ENCODE data around the gene GPR37L1.

Gene GPR37L1

GRCh38 chr1:202156590-202156989 lies 33.9 kb downstream of the GPR37L1 start:
- no peak for TF ChIP-seq EZH2phosphoT487 (IDR thresholded peaks at IDR 0.05; ENCODE audit: borderline replicate concordance)
- TF ChIP-seq, protein P1, sequence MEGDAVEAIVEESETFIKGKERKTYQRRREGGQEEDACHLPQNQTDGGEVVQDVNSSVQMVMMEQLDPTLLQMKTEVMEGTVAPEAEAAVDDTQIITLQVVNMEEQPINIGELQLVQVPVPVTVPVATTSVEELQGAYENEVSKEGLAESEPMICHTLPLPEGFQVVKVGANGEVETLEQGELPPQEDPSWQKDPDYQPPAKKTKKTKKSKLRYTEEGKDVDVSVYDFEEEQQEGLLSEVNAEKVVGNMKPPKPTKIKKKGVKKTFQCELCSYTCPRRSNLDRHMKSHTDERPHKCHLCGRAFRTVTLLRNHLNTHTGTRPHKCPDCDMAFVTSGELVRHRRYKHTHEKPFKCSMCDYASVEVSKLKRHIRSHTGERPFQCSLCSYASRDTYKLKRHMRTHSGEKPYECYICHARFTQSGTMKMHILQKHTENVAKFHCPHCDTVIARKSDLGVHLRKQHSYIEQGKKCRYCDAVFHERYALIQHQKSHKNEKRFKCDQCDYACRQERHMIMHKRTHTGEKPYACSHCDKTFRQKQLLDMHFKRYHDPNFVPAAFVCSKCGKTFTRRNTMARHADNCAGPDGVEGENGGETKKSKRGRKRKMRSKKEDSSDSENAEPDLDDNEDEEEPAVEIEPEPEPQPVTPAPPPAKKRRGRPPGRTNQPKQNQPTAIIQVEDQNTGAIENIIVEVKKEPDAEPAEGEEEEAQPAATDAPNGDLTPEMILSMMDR (conservative IDR thresholded peaks at IDR 0.05; ENCODE audit: low read length) = no peak
- H3K4me2 ChIP-seq (ENCODE audit: low read depth, low read length, poor library complexity, severe bottlenecking) = peak overlapping the region; percentile 96
- H3K79me2 ChIP-seq (ENCODE audit: insufficient read depth, low read length) = peaks cover 95% of the 10 kb centered on the region

GRCh38 chr1:202157945-202158344 lies 35.2 kb downstream of the GPR37L1 start:
- no peaks in the 10 kb centered on the region for H3K9me3 ChIP-seq (ENCODE audit: insufficient read depth, low read depth, low read length)
- no peak overlapping the region for H2AFZ ChIP-seq (ENCODE audit: low read length)
- peaks cover 89% of the 10 kb centered on the region for H3K79me2 ChIP-seq (ENCODE audit: insufficient read depth, low read length)
- H4K20me1 ChIP-seq (ENCODE audit: insufficient read depth, low read length, poor library complexity, severe bottlenecking) = peaks cover 61% of the 10 kb centered on the region
- peaks cover 40% of the 10 kb centered on the region for H3K36me3 ChIP-seq (ENCODE audit: insufficient read depth, low read length)
- peak overlapping the region; percentile 96 for H3K4me2 ChIP-seq (ENCODE audit: low read depth, low read length, poor library complexity, severe bottlenecking)
- peaks cover 10% of the 10 kb centered on the region for H3F3A ChIP-seq (ENCODE audit: low read depth)
- no peaks in the 10 kb centered on the region for H3K27me3 ChIP-seq (ENCODE audit: insufficient read depth, low read length, poor library complexity, severe bottlenecking)
- H3K9me2 ChIP-seq (replicated peaks; ENCODE audit: low read depth, low read length) = no peaks in the 10 kb centered on the region
- peak overlapping the region; percentile 98 for H3K4me3 ChIP-seq (ENCODE audit: low read length, poor library complexity, severe bottlenecking)
- no peak for TF ChIP-seq EZH2phosphoT487 (IDR thresholded peaks at IDR 0.05; ENCODE audit: borderline replicate concordance)
- TF ChIP-seq, protein P1 (conservative IDR thresholded peaks at IDR 0.05; ENCODE audit: low read length) = no peak
- H3K9ac ChIP-seq (ENCODE audit: low read depth, low read length, poor library complexity, severe bottlenecking) = peak overlapping the region; percentile 100
- peaks cover 71% of the 10 kb centered on the region for H3K4me1 ChIP-seq (ENCODE audit: insufficient read depth, low read length, poor library complexity, severe bottlenecking)

More at GRCh38 chr1:202156590-202156989, 33.9 kb downstream of the GPR37L1 start:
- no peak overlapping the region for H2AFZ ChIP-seq (ENCODE audit: low read length)
- H3K4me1 ChIP-seq (ENCODE audit: insufficient read depth, low read length, poor library complexity, severe bottlenecking) = peaks cover 69% of the 10 kb centered on the region
- peak overlapping the region; percentile 98 for H3K4me3 ChIP-seq (ENCODE audit: low read length, poor library complexity, severe bottlenecking)
- no peaks in the 10 kb centered on the region for H3K9me2 ChIP-seq (replicated peaks; ENCODE audit: low read depth, low read length)
- H3K9me3 ChIP-seq (ENCODE audit: insufficient read depth, low read depth, low read length) = no peaks in the 10 kb centered on the region
- H3K9ac ChIP-seq (ENCODE audit: low read depth, low read length, poor library complexity, severe bottlenecking) = peak overlapping the region; percentile 100
- H3K27me3 ChIP-seq (ENCODE audit: insufficient read depth, low read length, poor library complexity, severe bottlenecking) = no peaks in the 10 kb centered on the region
- H4K20me1 ChIP-seq (ENCODE audit: insufficient read depth, low read length, poor library complexity, severe bottlenecking) = peaks cover 68% of the 10 kb centered on the region
- peaks cover 7% of the 10 kb centered on the region; the same call in 1 of the 2 replicates for H3F3A ChIP-seq (ENCODE audit: low read depth)
- H3K36me3 ChIP-seq (ENCODE audit: insufficient read depth, low read length) = peaks cover 54% of the 10 kb centered on the region

DNA sequence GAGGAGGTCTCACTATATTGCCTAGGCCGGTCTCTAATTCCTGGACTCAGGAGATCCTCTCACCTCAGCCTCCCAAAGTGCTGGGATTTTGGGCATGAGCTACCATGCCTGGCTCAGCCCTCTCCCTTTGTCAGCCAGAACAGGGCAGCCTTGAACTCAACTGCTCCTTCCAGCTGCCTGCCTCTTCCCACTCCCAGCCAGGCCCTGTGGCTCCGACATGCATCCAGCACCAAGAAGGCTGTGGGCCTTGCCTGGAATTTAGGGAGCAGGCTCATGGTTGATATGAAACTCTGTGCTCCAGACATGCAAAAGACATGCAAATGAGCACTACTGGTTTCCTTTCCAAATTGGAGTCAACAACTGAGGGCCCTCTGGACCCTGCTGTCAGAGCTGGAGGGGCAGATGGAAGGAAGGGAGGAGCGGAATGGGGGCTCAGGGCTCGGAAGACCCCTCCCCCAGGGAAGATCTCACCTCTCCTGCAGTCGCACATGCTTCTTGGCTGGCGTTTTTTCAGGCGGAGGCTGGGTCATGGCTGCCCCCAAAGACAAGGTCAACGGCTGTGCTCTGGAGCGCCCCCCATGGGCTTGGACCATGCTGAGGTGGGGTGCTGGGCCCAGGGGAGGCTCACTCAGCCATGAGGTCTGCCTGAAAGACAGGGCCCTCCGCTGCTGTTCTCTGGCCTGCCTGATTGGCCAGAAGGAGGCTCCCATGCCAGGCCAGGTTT lies 36.3 kb downstream of the GPR37L1 start:
- Histone ChIP-seq H2AFZ (ENCODE audit: low read length) (no peak overlapping the region), H3K36me3 (ENCODE audit: insufficient read depth, low read length) (peaks cover 30% of the 10 kb centered on the region), H4K20me1 (ENCODE audit: insufficient read depth, low read length, poor library complexity, severe bottlenecking) (peaks cover 52% of the 10 kb centered on the region), H3K4me3 (ENCODE audit: low read length, poor library complexity, severe bottlenecking) (peak overlapping the region; percentile 98), H3K27me3 (ENCODE audit: insufficient read depth, low read length, poor library complexity, severe bottlenecking) (no peaks in the 10 kb centered on the region), H3K9ac (ENCODE audit: low read depth, low read length, poor library complexity, severe bottlenecking) (peak overlapping the region; percentile 100), H3F3A (ENCODE audit: low read depth) (peaks cover 10% of the 10 kb centered on the region), H3K79me2 (ENCODE audit: insufficient read depth, low read length) (peaks cover 86% of the 10 kb centered on the region), H3K9me2 (replicated peaks; ENCODE audit: low read depth, low read length) (no peaks in the 10 kb centered on the region), H3K4me2 (ENCODE audit: low read depth, low read length, poor library complexity, severe bottlenecking) (peak overlapping the region; percentile 96), H3K4me1 (ENCODE audit: insufficient read depth, low read length, poor library complexity, severe bottlenecking) (peaks cover 75% of the 10 kb centered on the region), H3K9me3 (ENCODE audit: insufficient read depth, low read depth, low read length) (no peaks in the 10 kb centered on the region)
- TF ChIP-seq, protein P1 (conservative IDR thresholded peaks at IDR 0.05; ENCODE audit: low read length) = peak; percentile 84
- no peak for TF ChIP-seq EZH2phosphoT487 (IDR thresholded peaks at IDR 0.05; ENCODE audit: borderline replicate concordance)
